Fibroblast of lung (primary cell): ENCODE measurements around the gene UBE2L3.

Experiments used
- EZH2 ChIP-seq: IDR thresholded peaks from 2 replicates; pipeline ENCODE4 v1.5.1; 2012; ENCODE audit warnings: low read length, control low read depth, mild to moderate bottlenecking; ENCODE audit errors: missing control alignments
- TF ChIP-seq, protein P1 (sequence below), 2 donors: IDR thresholded peaks in 1 of 2; conservative IDR thresholded peaks in 1 of 2; 1 replicate in 1 of 2; 2 replicates in 1 of 2; pipeline ENCODE4 v1.5.1; 2011 to 2012; ENCODE audit warnings: low read length in 2 of 2, control low read depth in 1 of 2, inconsistent platforms in 1 of 2, low read depth in 1 of 2, mild to moderate bottlenecking in 1 of 2

DNA sequence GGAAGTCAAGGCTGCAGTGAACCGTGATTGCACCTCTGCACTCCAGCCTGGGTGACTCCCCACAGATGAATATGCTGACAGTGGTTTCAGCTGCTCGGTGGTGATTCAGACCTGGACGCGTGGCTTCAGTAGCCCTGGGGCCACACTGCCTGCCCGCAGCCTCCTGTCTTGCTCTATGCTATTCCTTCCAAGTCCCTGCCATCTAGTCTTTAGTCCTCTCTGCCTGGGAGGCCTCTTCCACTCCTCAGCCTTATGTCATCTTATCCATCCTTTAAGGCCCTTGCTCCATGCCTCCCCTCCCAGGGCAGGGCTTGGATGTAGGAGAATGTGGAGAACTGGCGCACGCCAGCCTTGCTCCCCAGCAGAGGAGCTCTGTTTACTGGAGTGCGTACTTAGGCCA is 39.3 kb downstream of the UBE2L3 start:
- TF ChIP-seq, protein P1, sequence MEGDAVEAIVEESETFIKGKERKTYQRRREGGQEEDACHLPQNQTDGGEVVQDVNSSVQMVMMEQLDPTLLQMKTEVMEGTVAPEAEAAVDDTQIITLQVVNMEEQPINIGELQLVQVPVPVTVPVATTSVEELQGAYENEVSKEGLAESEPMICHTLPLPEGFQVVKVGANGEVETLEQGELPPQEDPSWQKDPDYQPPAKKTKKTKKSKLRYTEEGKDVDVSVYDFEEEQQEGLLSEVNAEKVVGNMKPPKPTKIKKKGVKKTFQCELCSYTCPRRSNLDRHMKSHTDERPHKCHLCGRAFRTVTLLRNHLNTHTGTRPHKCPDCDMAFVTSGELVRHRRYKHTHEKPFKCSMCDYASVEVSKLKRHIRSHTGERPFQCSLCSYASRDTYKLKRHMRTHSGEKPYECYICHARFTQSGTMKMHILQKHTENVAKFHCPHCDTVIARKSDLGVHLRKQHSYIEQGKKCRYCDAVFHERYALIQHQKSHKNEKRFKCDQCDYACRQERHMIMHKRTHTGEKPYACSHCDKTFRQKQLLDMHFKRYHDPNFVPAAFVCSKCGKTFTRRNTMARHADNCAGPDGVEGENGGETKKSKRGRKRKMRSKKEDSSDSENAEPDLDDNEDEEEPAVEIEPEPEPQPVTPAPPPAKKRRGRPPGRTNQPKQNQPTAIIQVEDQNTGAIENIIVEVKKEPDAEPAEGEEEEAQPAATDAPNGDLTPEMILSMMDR (conservative IDR thresholded peaks at IDR 0.05 in 1 of 2, IDR thresholded peaks at IDR 0.05 in 1 of 2; ENCODE audit: low read depth in 1 of 2, low read length in 2 of 2) = no peak
- no peak for TF ChIP-seq EZH2
